ENCODE data around the gene LOX. TPM values are rescaled to one million over a fixed set of nuclear protein-coding genes. Genes with fewer than 3 reads are reported as not detected.

LOX gene
- polyA plus RNA-seq, 1 donor from 2014 or later: 0.52 TPM

GRCh38 chr5:122118356-122118948 lies 40.4 kb upstream of the LOX start:
- H3K9ac ChIP-seq (ENCODE audit: low read length): no peak overlapping the region
- H3K36me3 ChIP-seq (ENCODE audit: insufficient read depth, low read length): no peaks in the 10 kb centered on the region
- H4K20me1 ChIP-seq (ENCODE audit: insufficient read depth): no peaks in the 10 kb centered on the region
- no peaks in the 10 kb centered on the region for H3F3A ChIP-seq (ENCODE audit: insufficient read depth, low read length, poor library complexity, severe bottlenecking)
- no peaks in the 10 kb centered on the region for H3K27me3 ChIP-seq (ENCODE audit: insufficient read depth, low read depth, low read length)
- H3K27ac ChIP-seq (ENCODE audit: low read length): no peak overlapping the region
- TF ChIP-seq EZH2 (IDR thresholded peaks at IDR 0.05; ENCODE audit: borderline replicate concordance, insufficient read depth, low read length, poor library complexity, severe bottlenecking): no peak
- no peak for TF ChIP-seq RAD21 (conservative IDR thresholded peaks at IDR 0.05)
- TF ChIP-seq, protein P1, sequence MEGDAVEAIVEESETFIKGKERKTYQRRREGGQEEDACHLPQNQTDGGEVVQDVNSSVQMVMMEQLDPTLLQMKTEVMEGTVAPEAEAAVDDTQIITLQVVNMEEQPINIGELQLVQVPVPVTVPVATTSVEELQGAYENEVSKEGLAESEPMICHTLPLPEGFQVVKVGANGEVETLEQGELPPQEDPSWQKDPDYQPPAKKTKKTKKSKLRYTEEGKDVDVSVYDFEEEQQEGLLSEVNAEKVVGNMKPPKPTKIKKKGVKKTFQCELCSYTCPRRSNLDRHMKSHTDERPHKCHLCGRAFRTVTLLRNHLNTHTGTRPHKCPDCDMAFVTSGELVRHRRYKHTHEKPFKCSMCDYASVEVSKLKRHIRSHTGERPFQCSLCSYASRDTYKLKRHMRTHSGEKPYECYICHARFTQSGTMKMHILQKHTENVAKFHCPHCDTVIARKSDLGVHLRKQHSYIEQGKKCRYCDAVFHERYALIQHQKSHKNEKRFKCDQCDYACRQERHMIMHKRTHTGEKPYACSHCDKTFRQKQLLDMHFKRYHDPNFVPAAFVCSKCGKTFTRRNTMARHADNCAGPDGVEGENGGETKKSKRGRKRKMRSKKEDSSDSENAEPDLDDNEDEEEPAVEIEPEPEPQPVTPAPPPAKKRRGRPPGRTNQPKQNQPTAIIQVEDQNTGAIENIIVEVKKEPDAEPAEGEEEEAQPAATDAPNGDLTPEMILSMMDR (IDR thresholded peaks at IDR 0.05; ENCODE audit: poor library complexity, severe bottlenecking): no peak
- no peak for TF ChIP-seq SMC3 (conservative IDR thresholded peaks at IDR 0.05; ENCODE audit: poor library complexity)
- no peak overlapping the region for H2AFZ ChIP-seq (ENCODE audit: low read depth, low read length)
- H3K4me3 ChIP-seq (ENCODE audit: low read length): no peak overlapping the region
- H3K9me2 ChIP-seq (ENCODE audit: insufficient read depth, low read length): no peaks in the 10 kb centered on the region
- H3K4me2 ChIP-seq (ENCODE audit: low read length): no peak overlapping the region
- H3K9me3 ChIP-seq (ENCODE audit: low read length): no peaks in the 10 kb centered on the region
- H3K79me2 ChIP-seq (replicated peaks; ENCODE audit: insufficient read depth, low read length): no peaks in the 10 kb centered on the region

GRCh38 chr5:122114501-122114900 lies 36.4 kb upstream of the LOX start:
- no peak overlapping the region for H2AFZ ChIP-seq (ENCODE audit: low read depth, low read length)
- H3K4me3 ChIP-seq (ENCODE audit: low read length): no peak overlapping the region
- no peaks in the 10 kb centered on the region for H3K9me2 ChIP-seq (ENCODE audit: insufficient read depth, low read length)
- H3K27ac ChIP-seq (ENCODE audit: low read length): no peak overlapping the region
- no peaks in the 10 kb centered on the region for H3K27me3 ChIP-seq (ENCODE audit: insufficient read depth, low read depth, low read length)
- no peak overlapping the region for H3K9ac ChIP-seq (ENCODE audit: low read length)
- H3K4me2 ChIP-seq (ENCODE audit: low read length): no peak overlapping the region
- no peaks in the 10 kb centered on the region for H3K79me2 ChIP-seq (replicated peaks; ENCODE audit: insufficient read depth, low read length)
- no peaks in the 10 kb centered on the region for H3K9me3 ChIP-seq (ENCODE audit: low read length)
- no peaks in the 10 kb centered on the region for H3K36me3 ChIP-seq (ENCODE audit: insufficient read depth, low read length)
- TF ChIP-seq, protein P2, sequence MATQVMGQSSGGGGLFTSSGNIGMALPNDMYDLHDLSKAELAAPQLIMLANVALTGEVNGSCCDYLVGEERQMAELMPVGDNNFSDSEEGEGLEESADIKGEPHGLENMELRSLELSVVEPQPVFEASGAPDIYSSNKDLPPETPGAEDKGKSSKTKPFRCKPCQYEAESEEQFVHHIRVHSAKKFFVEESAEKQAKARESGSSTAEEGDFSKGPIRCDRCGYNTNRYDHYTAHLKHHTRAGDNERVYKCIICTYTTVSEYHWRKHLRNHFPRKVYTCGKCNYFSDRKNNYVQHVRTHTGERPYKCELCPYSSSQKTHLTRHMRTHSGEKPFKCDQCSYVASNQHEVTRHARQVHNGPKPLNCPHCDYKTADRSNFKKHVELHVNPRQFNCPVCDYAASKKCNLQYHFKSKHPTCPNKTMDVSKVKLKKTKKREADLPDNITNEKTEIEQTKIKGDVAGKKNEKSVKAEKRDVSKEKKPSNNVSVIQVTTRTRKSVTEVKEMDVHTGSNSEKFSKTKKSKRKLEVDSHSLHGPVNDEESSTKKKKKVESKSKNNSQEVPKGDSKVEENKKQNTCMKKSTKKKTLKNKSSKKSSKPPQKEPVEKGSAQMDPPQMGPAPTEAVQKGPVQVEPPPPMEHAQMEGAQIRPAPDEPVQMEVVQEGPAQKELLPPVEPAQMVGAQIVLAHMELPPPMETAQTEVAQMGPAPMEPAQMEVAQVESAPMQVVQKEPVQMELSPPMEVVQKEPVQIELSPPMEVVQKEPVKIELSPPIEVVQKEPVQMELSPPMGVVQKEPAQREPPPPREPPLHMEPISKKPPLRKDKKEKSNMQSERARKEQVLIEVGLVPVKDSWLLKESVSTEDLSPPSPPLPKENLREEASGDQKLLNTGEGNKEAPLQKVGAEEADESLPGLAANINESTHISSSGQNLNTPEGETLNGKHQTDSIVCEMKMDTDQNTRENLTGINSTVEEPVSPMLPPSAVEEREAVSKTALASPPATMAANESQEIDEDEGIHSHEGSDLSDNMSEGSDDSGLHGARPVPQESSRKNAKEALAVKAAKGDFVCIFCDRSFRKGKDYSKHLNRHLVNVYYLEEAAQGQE (IDR thresholded peaks at IDR 0.05; ENCODE audit: borderline replicate concordance): no peak
- TF ChIP-seq EP300 (conservative IDR thresholded peaks at IDR 0.05; ENCODE audit: poor library complexity, severe bottlenecking) (no peak), POLR2AphosphoS5 (IDR thresholded peaks at IDR 0.05) (no peak), RAD21 (conservative IDR thresholded peaks at IDR 0.05) (no peak), MXI1 (conservative IDR thresholded peaks at IDR 0.05; ENCODE audit: poor library complexity, severe bottlenecking) (no peak), TAF1 (IDR thresholded peaks at IDR 0.05; ENCODE audit: low read depth) (no peak), SMC3 (conservative IDR thresholded peaks at IDR 0.05; ENCODE audit: poor library complexity) (no peak), EZH2 (IDR thresholded peaks at IDR 0.05; ENCODE audit: borderline replicate concordance, insufficient read depth, low read length, poor library complexity, severe bottlenecking) (no peak)
- TF ChIP-seq, protein P1 (IDR thresholded peaks at IDR 0.05; ENCODE audit: poor library complexity, severe bottlenecking): no peak
- H3F3A ChIP-seq (ENCODE audit: insufficient read depth, low read length, poor library complexity, severe bottlenecking): no peaks in the 10 kb centered on the region
- H4K20me1 ChIP-seq (ENCODE audit: insufficient read depth): no peaks in the 10 kb centered on the region

Measured in neural cell (in vitro differentiated cells).